RWPE2 (cell line): ENCODE data around the gene VWCE.
A peak's percentile ranks its signal among the peaks of the same experiment; 100 is the strongest.

Experiments
- ATAC-seq: fragments of 200-7000 bp; cut with Tn5 transposase; 3 replicates; pipeline ENCODE4 v1.9.1; 2021; ENCODE audit warnings: low read depth
- DNase-seq: peaks from one replicate; pipeline ENCODE4 v3.0.0-alpha.2; 2020; ENCODE audit warnings: low spot score
- H3K27ac ChIP-seq: fragments of 450-650 bp; 2 replicates; pipeline ENCODE4 v1.5.1; 2017; ENCODE audit warnings: mild to moderate bottlenecking; ENCODE audit not compliant: poor library complexity, severe bottlenecking
- H3K27me3 ChIP-seq: fragments of 250-450 bp; sonication (Bioruptor Pico); 2 replicates; pipeline ENCODE4 v1.5.1; 2021; ENCODE audit warnings: mild to moderate bottlenecking, moderate library complexity; ENCODE audit not compliant: insufficient read depth, poor library complexity, severe bottlenecking
- H3K36me3 ChIP-seq: fragments of 250-450 bp; sonication (Bioruptor Pico); 2 replicates; pipeline ENCODE4 v1.5.1; 2020; ENCODE audit warnings: low read depth, mild to moderate bottlenecking, moderate library complexity
- H3K4me1 ChIP-seq: fragments of 250-450 bp; sonication (Bioruptor Pico); 2 replicates; pipeline ENCODE4 v1.5.1; 2021; ENCODE audit warnings: mild to moderate bottlenecking, moderate library complexity; ENCODE audit not compliant: insufficient read depth, poor library complexity, severe bottlenecking
- H3K4me3 ChIP-seq: fragments of 250-450 bp; sonication (Bioruptor Pico); 2 replicates; pipeline ENCODE4 v1.5.1; 2021; ENCODE audit warnings: mild to moderate bottlenecking, moderate library complexity; ENCODE audit not compliant: severe bottlenecking
- H3K9me3 ChIP-seq: fragments of 250-450 bp; sonication (Bioruptor Pico); 2 replicates; pipeline ENCODE4 v1.5.1; 2021; ENCODE audit warnings: mild to moderate bottlenecking, moderate library complexity; ENCODE audit not compliant: severe bottlenecking
- CTCF ChIP-seq: fragments of 450-650 bp; IDR thresholded peaks from one replicate; pipeline ENCODE4 v1.5.1; 2017; ENCODE audit warnings: mild to moderate bottlenecking, moderate library complexity; ENCODE audit not compliant: poor library complexity, severe bottlenecking

Gene VWCE

DNA sequence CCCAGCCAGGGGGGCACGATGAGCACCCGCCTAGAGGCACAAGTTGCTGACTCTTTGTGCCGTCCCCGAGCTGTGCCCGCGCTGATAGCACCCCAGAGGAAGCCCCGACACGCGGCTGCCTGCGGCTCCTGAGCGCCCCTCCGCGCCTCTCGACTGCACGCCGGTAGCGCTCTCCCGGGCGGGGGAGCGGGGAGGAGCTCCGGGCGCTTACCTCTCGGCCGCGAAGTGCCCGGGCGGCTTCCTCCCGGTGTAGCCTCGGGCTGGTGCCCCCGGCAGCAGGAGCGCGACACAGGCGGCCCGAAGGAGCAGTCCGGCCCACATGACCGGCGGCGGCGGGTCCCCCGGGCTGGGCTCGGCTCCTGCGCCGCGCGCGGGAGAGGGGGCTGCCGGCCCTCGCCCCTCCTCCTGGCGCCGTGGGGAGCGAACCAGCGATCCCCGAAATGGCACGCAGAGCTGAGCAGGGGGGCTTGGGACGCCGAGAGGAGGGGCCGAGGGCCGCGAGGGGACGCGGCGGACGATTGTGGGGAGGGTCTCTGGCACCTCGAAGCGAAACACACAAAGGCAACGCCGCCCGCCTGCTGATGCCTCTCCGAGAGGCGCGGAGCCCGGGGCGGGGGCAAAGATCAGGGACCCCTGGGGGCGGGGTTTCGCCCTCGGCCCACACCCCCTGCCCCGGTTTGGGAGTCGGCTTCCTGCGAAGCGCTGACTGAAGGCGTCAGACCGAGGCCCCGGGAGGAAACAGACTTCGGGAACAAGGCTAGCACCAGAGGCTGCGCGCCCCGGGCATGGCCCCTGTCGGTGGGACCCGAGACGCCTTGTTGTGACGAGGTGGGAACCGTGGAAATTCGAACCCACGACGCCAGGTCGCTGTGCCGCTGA lies at the start of gene VWCE:
TSS of gene VWCE (minus strand) at position 600 of the 879 bp plus-strand sequence. CDS start at position 321, 279 bp downstream.
- H3K27ac ChIP-seq = no peak within 1 kb of the TSS
- H3K36me3 ChIP-seq = peaks cover 7% of the 10 kb centered on the region; the same call in 1 of the 2 replicates
- H3K4me3 ChIP-seq = peak within 1 kb of the TSS; percentile 26
- H3K27me3 ChIP-seq = peaks cover 11% of the 10 kb centered on the region
- ATAC-seq (peak; percentile 64), DNase-seq (no peak)
- H3K9me3 ChIP-seq = no peaks in the 10 kb centered on the region
- TF ChIP-seq CTCF = peak; percentile 41
- H3K4me1 ChIP-seq = peaks cover 15% of the 10 kb centered on the region

DNA sequence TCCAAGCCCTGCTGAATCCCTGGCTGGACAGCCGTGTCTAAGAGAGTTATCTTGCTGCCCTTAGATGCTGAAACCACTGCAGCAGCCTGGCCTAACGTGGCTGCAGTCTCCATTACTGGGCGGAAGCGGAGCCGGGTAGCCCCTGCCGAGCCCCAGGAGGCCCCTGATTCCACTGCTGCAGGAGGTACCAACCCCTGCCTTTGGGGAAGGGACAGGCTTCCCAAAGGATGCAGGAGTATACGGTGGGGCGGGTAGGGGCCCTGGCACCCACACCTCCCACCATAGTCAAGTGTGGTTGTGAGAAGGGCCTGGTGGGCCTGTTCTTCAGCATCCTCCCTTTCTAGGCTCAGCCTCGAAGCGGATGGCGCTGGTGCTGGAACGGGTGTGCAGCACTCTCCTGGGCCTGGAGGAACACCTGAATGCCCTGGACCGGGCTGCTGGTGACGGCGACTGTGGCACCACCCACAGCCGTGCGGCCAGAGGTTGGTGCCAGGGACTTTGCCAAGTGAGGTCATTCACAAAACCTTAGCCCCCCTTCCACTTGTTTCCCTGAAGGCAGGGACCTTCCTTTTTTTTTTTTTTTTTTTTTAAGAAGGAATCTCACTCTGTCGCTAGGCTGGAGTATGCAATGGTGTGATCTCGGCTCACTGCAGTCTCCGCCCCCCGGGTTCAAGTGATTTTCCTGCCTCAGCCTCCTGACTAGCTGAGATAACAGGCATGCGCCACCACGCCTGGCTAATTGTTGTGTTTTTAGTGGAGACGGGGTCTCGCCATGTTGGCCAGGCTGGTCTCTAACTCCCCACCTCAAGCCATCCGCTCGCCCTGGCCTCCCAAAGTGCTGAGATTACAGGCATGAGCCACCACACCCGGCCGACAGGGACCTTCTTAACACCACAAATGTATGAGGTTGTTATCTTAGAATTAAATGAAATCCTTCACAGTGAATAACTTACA lies 49.0 kb upstream of the VWCE start:
- H3K27ac ChIP-seq = no peak overlapping the region
- no peaks in the 10 kb centered on the region for H3K9me3 ChIP-seq
- H3K36me3 ChIP-seq = peaks cover 15% of the 10 kb centered on the region

DNA sequence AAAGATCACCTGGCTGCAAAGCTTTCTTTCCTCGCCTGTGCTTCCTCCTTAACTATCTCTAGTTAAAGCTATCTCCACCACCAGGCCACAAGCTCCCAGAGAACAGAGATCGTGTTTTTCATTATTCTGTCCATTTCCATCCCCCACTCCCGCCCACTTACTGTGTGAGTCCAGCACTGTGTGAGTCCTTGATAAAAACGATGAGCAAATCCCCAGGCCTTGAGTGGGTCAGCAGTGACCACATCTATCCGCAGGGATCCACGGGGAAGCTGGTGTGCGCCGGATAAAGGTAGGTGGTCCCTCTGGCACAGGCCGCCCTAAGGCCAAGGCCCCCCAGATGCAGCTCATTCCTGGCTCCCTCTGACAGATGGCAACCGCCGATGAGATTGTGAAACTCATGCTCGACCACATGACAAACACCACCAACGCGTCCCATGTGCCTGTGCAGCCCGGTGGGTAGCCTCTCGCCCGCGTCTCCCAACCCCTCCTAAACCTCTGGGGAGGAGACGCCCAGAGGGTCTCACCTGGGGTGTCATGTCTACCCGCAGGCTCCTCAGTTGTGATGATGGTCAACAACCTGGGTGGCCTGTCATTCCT lies 47.2 kb upstream of the VWCE start:
- DNase-seq = no peak
- ATAC-seq = no peak
- Histone ChIP-seq H3K27ac (no peak overlapping the region), H3K4me3 (no peak overlapping the region), H3K4me1 (no peaks in the 10 kb centered on the region), H3K9me3 (no peaks in the 10 kb centered on the region), H3K36me3 (peaks cover 22% of the 10 kb centered on the region), H3K27me3 (no peaks in the 10 kb centered on the region)
- no peak for TF ChIP-seq CTCF

More for the DNA sequence above, 49.0 kb upstream of the VWCE start:
- H3K4me3 ChIP-seq = no peak overlapping the region
- ATAC-seq = no peak
- no peak for TF ChIP-seq CTCF
- peaks cover under 1% of the 10 kb centered on the region for H3K4me1 ChIP-seq
- no peaks in the 10 kb centered on the region for H3K27me3 ChIP-seq
- no peak for DNase-seq

- H3K36me3 ChIP-seq = peaks cover 22% of the 10 kb centered on the region
- DNase-seq = no peak
- no peak for ATAC-seq
- no peaks in the 10 kb centered on the region for H3K4me1 ChIP-seq
- TF ChIP-seq CTCF = no peak
- H3K4me3 ChIP-seq = no peak overlapping the region
- H3K27me3 ChIP-seq = no peaks in the 10 kb centered on the region
- no peaks in the 10 kb centered on the region for H3K9me3 ChIP-seq
- H3K27ac ChIP-seq = no peak overlapping the region
Measured at GRCh38 chr11:61341706-61342105, 46.6 kb upstream of the VWCE start.
